Fibroblast of skin of abdomen (primary cell): ENCODE data around the gene ZNF644.

Experiments used
- DNase-seq: peaks from one replicate; pipeline ENCODE4 v3.0.0-alpha.2; 2013

ZNF644 gene

DNA sequence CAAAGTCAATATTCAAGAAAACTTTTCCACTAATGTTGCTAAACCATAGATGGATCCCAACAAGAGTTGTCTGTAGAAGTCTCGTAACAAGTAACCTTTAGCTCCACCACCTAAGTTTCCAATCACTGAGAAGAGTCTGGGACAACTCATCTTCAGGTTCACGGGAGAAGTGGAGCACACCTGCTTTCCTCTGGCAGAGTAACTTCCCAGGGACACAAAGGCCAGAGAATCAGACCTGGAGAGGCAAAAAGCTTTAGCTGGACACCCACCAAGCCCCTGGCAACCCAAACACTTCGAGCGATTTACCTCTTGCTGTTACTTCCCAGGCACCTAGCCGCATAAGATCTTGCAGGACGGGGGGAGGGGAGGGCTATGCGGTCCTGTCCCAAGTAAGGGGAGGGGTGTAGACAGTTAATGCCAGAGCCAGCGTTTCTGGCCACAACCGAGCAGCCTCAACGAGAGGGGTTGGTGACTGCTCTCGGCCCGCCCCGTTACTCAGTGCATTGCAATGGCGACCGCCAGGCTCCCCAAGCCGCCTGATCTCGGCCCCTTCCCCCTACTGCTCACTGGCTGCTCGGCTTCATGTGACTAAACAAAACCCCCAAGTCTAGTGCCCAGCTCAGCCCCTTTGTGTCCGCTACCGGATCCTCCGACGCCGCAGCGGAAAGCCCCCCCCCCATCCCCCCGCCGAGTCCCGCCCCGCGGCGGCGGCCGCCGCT lies 709 bp downstream of the ZNF644 start:
- DNase-seq: peak; percentile 87

DNA sequence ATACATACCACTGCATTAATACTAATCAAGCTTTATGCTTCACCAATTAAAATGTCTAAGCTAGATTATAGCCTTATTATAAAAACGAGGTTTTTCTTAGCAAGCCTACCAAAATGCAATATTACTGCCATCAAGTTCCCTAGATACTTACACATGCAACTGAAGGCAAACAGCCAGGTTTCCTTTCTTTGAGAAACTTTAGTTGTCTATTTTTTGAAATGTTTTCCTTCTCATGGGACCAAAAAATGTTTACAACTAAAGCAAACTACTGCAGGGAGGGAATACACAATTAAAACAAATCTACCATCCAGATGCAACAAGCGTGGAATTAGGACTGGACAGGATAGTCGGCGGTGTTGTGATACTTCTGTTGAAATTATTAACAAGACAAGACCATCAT lies 1.3 kb downstream of the ZNF644 start:
- DNase-seq: no peak

DNA sequence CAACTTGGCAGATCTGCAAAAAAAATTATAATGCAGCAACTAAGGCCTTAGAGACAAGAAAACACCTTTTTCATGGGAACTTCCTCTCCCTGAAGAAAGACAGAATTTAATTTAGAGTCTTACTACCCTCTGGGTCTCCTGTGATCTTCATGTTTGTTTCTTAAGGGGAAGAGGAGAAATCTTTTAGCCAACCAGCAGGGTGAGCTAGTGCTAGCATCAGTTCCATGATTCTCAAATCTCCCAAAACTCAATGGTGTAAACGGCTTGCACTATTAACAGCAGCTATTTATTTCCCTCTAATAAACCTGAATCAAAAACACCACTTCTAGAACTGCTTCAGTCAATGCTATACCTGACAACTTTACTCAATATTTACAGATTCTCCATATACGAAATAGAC lies 3.8 kb downstream of the ZNF644 start:
- peak; percentile 5 for DNase-seq

DNA sequence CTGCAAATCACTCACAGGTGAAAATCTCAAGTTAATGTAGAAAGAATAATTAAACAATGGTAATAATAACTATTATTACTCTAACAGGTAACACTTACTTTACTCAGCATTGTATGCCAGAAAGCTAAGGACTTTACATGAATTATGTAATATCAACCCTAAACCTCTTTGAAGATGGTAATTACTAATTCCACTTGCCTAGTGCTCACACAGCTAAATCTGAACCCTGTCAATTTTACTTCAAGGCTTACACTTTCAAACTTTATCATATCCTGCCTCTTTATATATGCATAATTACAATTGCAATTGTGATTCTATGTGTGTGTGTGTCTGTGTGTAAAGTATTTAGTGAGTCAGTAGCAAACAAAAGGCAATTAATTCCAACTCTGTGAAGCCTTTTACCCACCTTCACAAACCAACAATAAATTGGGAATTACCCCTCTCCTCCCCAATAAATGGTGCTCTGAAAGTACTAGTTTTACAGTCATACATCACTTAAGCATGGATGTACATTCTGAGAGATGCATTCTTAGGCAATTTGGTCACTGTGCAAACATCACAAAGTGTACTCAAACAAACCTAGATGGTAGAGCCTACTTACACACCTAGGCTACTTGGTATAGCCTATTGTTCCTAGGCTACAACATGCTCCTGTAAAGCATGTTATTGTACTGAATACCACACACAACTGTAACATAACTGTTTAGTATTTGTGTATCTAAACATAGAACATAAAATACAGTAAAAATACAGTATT lies 5.9 kb downstream of the ZNF644 start:
- DNase-seq: peak; percentile 14

DNA sequence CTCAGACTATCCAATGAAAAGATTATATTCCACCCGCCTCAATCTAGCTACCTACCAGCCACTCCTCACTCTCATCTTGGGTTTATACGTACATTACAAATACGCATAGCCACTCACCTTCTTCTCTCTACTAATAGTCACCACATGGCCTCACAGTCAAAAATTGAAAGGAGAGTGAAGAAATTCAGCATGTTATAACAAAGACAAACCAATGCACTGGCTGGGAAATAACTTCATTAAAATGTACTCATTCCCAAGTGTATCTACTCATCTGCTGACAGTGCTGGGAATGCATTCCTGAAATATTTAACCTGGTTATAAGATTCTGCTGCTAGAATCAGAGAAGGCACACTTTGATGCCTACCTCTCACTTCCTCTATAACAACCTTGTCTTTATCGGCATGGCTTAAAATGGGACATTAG lies 6.5 kb downstream of the ZNF644 start:
- DNase-seq: peak; percentile 13

DNA sequence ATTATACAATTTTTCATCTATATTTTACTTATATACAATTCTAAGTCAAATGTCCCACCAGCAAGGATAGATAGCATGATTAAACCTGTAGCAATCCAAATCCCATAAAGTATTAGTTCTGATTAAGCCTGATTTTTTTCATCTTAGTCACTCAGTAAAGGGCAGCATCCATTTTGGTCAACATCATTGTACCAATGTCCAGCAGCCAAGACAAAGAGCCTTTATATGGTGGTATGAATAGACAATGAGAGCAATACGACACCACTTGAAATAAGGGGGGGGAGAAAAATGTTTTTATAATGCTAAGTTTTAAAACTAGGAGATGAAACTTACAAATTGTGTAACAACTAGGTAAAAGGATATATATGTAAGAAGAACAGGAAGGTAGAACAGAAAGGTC lies 7.4 kb downstream of the ZNF644 start:
- no peak for DNase-seq

DNA sequence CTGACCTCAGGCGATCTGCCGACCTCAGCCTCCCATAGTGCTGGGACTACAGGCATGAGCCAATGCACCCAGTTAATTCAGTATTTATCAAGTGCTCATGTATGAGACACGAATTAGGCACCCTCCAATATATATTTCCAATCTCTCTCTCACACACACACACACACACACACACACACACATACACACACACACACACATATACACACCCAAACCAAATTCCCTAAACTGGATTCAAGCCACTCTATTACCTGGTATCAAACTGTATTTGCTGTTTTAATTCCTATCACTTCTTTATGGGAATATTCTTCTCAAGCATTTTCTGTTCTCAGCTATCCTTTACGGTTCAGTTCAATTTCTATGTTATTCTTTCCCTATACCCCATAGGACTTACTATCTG lies 8.5 kb downstream of the ZNF644 start:
- no peak for DNase-seq

DNA sequence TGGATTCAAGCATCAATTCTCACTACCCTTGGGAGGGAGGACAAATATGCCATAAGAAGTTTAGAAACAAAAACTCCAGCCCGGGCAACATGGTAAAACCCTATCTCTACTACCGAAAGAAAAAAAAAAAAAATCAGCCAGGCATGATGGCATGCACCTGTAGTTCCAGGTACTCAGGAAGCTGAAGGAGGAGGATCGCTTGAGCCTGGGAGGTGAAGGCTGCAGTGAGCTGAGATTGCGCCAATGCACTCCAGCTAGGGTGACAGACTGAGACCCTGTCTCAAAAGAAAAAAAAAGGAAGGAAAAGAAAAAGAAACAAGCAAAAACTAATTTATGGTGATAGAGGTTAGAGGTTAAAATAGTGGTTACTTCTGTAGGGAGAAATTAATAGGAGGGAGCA lies 9.6 kb downstream of the ZNF644 start:
- no peak for DNase-seq

DNA sequence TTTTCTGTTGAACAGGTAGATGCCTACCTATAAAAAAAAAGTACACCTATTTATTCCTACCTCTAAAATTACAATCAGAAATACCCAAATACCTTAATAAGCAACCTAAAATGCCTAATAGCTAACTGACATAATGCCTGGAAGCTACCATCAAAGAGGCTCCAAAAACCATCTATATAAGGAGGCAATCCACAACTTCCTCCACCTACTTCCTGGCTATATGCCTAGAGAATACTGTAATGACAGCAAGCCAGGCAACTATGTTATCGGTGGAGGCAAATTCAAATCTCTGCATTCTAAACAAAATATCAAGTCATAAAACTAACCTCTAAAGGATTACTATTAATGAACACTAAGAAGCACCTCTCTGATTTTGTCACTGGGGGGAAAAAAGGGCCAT lies 10.1 kb downstream of the ZNF644 start:
- DNase-seq: peak; percentile 22

DNA sequence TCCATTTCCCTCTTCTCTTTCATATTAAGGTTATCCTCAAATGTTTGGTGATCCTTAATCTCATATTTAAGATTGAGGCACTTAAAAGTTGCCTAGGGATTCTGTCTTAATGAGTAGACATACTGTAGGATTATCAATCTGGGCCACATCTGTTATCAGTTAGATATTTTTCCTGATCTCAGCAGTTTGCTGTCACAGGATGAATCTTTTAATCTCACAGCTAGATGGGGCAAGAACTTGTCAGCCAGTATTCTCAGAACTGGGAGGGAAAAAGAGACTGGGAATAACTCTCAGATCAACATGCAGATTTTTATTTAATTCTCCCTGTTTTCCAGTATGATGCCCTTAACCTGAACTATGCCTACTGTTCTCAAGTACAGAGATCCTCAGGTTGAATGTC lies 14.0 kb downstream of the ZNF644 start:
- peak; percentile 5 for DNase-seq

DNA sequence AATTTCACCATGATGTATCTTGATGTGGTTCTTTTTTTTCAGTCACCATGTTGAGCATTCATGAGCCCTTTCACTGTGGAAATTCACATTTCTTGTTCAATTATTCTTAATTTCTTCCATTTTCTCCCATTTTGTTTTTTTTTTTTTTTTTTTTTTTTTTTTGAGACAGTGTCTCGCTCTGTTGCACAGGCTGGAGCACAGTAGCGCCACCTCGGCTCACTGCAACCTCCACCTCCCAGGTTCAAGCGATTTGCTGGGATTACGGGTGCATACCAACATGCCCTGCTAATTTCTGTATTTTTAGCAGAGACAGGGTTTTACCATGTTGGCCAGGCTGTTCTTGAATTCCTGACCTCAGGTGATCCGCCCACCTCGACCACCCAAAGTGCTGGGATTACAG lies 14.7 kb downstream of the ZNF644 start:
- DNase-seq: no peak

DNA sequence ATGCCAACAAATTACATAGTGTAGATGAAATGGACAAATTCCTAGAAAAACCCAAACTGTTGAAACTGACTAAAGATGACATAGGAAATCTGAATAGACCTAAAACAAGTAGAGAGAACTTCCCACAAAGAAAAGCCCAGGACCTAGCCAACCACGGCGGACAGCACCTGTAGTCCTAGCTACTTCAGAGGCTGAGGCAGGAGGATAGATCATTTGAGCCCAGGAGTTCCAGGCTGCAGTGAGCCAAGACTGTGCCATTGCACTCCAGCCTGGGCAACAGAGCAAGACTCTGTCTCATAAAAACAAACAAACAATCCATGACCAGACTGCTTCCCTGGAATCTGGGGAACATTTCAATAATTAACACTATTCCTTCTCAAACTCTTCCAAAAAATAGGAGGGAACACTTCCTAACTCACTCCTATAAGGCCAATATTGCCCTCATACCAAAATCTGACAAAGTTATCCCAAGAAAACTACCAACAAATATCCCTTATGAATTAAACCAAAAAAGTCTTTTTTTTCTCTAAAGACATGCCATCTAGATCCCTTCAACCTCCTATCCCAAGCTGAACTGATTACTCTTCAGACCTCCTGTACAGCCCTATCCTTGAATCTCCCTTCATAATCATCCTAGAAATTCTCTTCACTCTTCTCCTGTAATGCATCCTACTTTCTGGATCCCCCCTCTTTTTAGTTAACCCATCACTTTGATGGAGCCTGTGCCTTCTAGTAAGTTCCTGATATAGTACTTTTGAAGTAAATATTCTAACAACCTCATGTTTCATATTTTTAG lies 15.5 kb downstream of the ZNF644 start:
- no peak for DNase-seq

DNA sequence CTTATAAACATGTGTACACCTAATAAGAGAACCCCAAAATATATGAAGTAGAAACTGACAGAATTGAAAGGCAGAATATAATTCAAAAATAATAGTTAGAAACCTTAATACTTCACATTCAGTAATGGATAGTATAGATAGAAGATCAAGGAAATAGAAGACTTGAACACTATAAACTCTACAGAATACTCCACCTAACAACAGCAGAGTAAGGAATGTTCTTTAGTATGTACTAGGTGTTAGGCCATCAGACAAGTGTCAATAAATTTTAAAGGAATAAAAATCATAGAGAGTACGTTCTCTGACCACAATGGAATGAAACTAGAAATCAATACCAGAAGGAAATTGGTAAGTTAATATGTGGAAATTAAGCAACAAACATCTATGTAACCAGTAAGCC lies 16.6 kb downstream of the ZNF644 start:
- no peak for DNase-seq

DNA sequence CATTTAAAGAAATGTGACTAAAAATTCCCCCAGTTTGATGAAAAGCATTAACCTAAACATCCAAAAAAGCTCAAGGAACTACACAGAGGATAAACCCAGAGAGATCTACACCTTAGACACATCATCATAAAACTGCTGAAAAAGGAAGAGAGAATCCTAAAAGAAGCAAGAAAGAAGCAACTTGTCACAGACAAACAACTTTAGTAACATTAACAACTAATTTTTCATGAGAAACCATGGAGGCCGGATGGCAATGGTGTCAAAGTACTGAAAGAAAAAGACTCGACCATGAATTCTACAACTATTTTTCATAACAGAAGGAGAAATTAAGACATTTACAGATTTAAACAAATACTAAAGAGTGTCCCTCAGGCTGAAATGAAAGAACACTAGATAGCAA lies 17.7 kb downstream of the ZNF644 start:
- DNase-seq: no peak

DNA sequence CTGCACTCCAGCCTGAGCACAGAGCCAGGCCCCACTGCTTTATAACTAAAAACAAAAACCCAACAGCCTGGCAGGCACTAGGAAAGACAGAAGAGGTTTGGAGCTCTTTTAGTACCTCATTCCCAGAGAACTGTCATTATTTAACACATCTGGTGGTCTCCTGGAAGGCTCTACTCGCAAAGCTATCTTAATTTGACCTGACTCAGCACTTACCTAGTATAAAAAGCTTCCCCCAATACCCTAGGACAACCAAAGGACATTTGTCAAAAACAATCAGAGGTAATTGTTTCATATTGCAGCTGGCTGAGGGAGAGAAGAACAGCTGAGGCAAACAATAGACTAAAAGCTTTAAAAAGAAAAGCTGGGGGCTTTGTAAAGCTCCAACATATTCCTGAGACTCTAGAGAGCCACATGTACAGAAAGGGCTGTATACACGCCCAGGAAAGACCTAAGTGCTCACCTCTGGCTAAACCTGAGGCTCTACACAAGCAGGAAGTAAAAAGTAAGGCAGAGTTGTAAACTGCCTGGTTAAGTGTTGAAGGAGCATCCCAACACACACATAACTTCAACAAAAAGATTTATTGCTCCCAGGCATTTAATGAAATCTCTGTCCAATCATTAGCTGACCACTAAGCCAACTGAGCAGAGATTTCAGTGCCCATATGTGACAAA lies 25.0 kb downstream of the ZNF644 start:
- DNase-seq: no peak

DNA sequence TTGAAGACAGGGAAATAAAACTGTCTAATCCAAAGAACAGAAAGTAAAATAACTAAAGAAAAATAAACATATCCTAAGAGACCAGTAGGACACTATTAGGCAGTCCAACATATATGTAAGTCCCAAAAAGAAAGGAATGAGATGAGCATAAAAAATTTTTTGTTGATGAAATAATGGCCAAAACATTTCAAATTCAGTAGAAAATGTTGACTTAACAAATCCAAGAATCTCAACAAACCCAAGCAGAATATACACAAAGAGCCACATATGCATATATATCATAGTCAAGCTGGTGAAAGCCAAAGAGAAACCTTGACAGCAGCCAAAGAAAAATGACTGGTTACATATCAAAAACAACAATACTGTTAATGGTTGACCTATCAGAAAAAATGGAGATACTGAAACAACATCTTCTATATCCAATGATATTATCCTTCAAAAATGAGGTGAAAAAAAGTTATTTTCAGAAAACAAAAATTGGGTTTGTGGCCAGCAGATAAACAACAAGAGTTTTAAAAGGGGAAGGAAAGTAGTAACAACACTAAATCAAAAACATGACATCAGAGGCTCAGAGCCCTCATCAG lies 26.4 kb downstream of the ZNF644 start:
- DNase-seq: no peak

DNA sequence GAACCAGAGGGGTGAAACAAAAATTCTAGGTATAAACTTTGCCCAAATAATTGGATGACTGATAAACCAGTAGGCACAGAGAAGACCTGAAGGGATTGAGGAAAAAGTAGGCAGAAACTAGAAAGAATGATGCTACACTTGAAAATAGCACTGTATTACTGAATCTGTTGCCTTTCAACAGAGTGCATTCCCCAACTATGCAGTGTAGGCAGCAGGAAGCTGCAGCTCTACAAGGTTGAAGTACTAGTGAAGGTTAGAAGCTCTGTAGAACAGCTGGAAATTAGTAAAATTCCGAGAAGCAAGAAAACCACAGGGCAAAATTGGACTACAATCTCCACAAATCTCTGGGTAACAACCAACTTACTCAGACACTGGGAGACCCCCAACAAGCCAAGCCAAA lies 27.4 kb downstream of the ZNF644 start:
- DNase-seq: no peak

DNA sequence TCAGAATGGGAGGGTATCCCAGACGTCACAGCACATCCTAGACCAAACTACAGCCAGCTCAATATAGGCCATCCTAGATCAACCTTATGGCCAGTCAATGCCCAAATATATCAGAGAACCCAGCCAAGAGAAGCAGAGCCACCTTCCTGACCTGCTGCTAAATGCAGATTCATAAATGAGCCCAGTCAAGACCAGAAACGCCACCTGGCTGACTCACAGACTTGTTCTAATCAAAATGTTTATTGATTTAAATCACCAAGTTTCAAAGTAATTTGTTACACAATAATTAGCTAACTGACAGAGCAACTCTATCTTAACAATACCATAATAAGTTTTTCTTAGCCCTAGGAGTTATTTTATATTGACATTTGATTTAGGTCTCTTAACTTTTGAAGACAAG lies 28.6 kb downstream of the ZNF644 start:
- DNase-seq: no peak

DNA sequence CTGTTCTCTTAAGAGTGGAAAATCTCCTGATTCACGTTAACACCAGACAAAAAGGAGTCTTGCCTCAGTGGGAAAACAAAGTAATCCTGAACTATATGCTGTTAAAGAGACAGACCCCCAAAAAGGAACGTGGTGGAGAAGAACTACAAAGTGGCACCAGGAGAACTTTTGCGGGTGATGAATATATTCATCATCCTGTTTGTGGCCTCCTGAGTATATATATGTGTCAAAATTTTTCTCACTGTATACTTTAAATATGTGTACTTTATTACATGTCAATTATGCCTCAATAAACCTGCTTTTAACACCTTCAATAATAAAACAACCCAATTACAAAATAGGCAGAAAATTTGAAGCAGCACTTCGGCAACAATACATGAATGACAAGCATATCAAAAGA lies 31.1 kb downstream of the ZNF644 start:
- DNase-seq: no peak

DNA sequence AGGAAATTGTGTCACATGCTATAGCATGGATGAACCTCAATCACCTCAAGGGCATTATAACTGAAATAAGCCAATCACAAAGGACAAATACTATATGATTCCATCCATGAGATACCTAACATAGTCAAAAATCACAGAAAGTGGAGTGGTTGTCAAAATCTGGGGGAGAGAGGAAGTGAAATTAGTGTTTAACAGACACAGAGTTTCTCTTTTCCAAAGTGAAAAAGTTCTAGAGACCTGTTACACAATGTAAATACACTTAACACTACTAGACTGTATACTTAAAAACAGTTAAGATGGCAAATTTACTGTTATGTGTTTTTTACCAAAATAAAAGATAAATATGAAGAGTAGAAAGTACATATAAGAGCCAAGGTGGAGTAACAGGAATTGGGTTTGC lies 31.8 kb downstream of the ZNF644 start:
- no peak for DNase-seq

DNA sequence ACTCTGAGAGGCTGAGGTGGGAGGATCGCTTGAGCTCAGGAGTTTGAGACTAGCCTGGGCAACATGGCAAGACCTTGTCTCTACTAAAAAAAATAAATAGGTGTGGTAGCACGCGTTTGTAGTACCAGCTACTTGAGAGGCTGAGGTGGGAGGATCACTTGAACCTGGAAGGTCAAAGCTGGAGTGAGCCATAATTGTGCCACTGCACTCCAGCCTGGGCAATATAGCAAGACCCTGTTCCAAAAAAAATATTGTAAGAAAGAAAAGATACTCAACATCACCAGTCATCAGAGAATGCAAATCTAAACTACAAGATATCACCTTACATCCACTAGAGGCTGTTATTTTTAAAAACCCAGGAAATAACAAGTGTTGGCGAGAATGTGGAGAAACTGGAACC lies 32.5 kb downstream of the ZNF644 start:
- DNase-seq: no peak

DNA sequence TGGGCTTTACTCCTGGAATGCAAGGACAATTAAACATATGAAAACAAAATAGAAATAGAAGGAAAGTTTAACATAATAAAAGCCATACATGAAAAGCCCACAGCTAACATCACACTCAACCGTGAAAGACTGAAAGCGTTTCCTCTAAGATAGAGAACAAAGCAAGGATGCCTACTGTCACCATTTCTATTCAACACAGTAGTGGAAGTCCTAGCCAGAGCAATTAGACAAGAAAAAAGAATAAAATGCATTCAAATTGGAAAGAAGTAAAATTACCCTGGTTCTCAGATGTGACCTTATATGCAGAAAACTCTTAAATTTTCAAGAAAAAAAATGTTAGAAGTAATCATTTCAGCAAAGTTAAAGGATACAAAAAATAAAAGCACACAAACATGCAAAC lies 34.0 kb downstream of the ZNF644 start:
- no peak for DNase-seq

DNA sequence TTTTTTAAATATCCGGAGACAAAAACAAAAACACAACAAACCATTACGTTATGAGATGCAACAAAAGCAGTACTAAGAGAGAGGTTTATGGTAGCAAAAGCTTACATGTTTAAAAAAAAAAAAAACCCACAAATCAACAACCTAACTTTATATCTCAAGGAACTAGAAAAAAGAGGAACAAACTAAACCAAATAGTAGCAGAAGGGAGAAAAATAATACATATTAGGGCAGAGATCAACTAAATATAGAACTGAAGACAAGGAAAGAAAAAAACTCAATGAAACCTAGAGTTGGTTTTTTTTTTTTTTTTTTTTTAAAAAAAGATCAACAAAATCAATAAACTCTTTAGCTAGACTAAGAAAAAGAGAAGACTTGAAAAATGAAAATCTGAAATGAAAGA lies 34.9 kb downstream of the ZNF644 start:
- DNase-seq: no peak
